ENCODE results near the gene CEP85L. TPM values are rescaled to one million over a fixed set of nuclear protein-coding genes. Genes with fewer than 3 reads are reported as not detected.

CEP85L gene
- total RNA-seq, 3 donors from 2014 or later (not counting 1 experiment from before 2014, with no cell fraction given) = 75.0 to 85.2 (median 82.0) TPM

- Histone ChIP-seq H3K4me3 (ENCODE audit: low read length) (peak overlapping the region; percentile 89), H3K9me3 (ENCODE audit: control insufficient read depth, insufficient read depth, low read length) (no peaks in the 10 kb centered on the region), H3K4me1 (ENCODE audit: control insufficient read depth, insufficient read depth, low read length) (peaks cover 19% of the 10 kb centered on the region), H3K36me3 (ENCODE audit: control insufficient read depth, insufficient read depth, low read length) (no peaks in the 10 kb centered on the region), H3K27ac (ENCODE audit: low read length) (peak overlapping the region; percentile 83), H3K27me3 (ENCODE audit: control insufficient read depth, insufficient read depth, low read length) (no peaks in the 10 kb centered on the region)
- no peak for TF ChIP-seq CTCF (IDR thresholded peaks at IDR 0.05)
- intact Hi-C loops (cut with micrococcal nuclease) = no loop called here
- DNase-seq (no peak), ATAC-seq (no peak)
- 54% methylated on average over 20 of the region's 20 CpGs for WGBS (ENCODE audit: insufficient coverage)
- peak overlapping the region; percentile 89 to 94 for H3K27ac Mint-ChIP-seq
- no peaks in the 10 kb centered on the region for H3K9me3 Mint-ChIP-seq
- no peaks in the 10 kb centered on the region for H3K27me3 Mint-ChIP-seq (ENCODE audit: low read depth in 2 of 2)
- H3K4me1 Mint-ChIP-seq = peaks cover 30 to 40% of the 10 kb centered on the region in 2 donors
- H3K4me3 Mint-ChIP-seq = peak overlapping the region; percentile 93
- H3K36me3 Mint-ChIP-seq = no peaks in the 10 kb centered on the region
Measured at GRCh38 chr6:118652051-118652615, 742 bp upstream of the CEP85L start.

DNA sequence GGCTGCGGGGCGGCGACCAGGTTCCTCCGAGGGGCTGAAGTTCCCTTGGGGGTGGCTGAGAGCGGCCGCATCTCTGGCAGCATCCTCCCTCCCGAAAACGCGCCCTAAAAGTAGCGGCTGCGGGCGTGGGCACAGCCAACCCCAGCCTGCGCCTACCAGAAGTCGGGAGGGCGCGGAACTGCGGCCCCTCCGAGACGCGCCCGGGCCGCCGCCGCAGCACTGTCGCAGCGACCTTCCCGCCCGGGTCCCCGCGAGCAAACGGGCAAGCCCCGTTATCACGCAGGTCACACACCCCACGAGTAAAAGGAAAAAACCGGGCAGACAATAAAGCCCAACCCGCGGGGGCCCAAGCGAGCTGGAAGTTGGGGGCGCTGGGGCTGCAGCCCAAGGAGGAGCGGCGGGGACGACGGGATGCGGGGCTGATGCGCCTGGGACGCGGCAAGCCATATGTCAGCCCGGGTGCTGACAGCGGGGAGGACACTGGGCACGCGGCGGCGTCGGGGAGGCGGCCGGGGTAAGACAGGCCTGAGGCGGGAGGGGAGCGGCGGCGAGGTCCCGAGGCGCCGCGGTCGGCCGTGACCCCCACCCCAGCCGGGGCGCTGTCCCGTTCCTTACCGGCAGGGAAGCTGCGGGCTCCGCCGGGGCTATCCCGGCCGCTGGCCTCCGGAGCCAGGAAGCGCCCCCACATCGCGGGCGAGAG lies 659 bp downstream of the CEP85L start:
- H3K27me3 Mint-ChIP-seq (ENCODE audit: low read depth in 2 of 2) = no peaks in the 10 kb centered on the region
- DNase-seq = peak; percentile 46 to 65
- no peaks in the 10 kb centered on the region for H3K36me3 Mint-ChIP-seq
- no peak for TF ChIP-seq CTCF (IDR thresholded peaks at IDR 0.05)
- Histone ChIP-seq H3K27ac (ENCODE audit: low read length) (peak overlapping the region; percentile 83), H3K4me3 (ENCODE audit: low read length) (peak overlapping the region; percentile 89), H3K9me3 (ENCODE audit: control insufficient read depth, insufficient read depth, low read length) (no peaks in the 10 kb centered on the region), H3K36me3 (ENCODE audit: control insufficient read depth, insufficient read depth, low read length) (no peaks in the 10 kb centered on the region), H3K27me3 (ENCODE audit: control insufficient read depth, insufficient read depth, low read length) (no peaks in the 10 kb centered on the region), H3K4me1 (ENCODE audit: control insufficient read depth, insufficient read depth, low read length) (peaks cover 11% of the 10 kb centered on the region)
- no peaks in the 10 kb centered on the region for H3K9me3 Mint-ChIP-seq
- under 1% methylated on average over 80 of the region's 80 CpGs for WGBS (ENCODE audit: insufficient coverage)
- peaks cover 19 to 34% of the 10 kb centered on the region in 2 donors for H3K4me1 Mint-ChIP-seq
- H3K4me3 Mint-ChIP-seq = peak overlapping the region; percentile 89
- intact Hi-C loops (cut with micrococcal nuclease) = loop anchor here (1.0 to 2.0 kb wide), 3 partner anchors 60 to 242 kb away; no protein-coding TSS in a partner anchor
- peak overlapping the region; percentile 89 to 94 for H3K27ac Mint-ChIP-seq
- peak; percentile 35 to 56 (median 36) for ATAC-seq

DNA sequence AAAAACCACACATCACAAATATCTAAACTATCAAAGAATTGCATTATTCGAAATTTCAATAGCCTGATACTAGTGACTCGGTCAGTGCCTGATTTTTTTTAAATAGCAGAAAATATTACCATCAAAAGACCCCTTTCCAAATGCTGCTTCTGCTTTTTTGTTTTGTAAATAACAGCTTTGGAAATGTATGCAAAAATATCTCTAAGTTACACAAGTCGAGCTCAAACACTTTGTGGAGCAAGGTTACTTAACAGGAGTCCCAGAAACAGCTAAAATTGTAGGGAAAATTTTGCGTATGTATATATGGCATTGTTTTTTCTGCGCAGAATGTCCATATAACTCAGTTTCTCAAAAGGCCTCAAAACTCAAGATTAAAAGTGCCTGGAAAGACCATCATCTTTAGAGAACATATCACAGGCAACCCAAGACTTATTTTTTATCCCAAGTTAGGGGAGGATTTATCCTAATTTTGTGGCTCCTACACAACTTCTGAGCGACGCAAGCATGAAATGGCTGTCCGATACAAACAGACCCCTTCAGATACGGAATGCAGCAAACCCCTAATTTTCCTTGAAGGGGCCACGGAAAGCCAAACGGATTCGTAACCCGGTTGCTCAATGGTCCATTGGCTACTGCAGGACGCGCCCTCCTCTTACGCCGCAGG lies 1.3 kb downstream of the CEP85L start:
- Mint-ChIP-seq H3K36me3 (no peaks in the 10 kb centered on the region), H3K4me3 (peak overlapping the region; percentile 89), H3K4me1 (peaks cover 21 to 38% of the 10 kb centered on the region in 2 donors), H3K27me3 (ENCODE audit: low read depth in 2 of 2) (no peaks in the 10 kb centered on the region), H3K27ac (peak overlapping the region; percentile 89 to 94), H3K9me3 (no peaks in the 10 kb centered on the region)
- ATAC-seq (no peak), DNase-seq (no peak)
- WGBS (ENCODE audit: insufficient coverage) = 17% methylated on average over 15 of the region's 17 CpGs
- H3K4me1 ChIP-seq (ENCODE audit: control insufficient read depth, insufficient read depth, low read length) = peaks cover 11% of the 10 kb centered on the region
- no peak for TF ChIP-seq CTCF (IDR thresholded peaks at IDR 0.05)
- H3K27ac ChIP-seq (ENCODE audit: low read length) = peak overlapping the region; percentile 83
- H3K9me3 ChIP-seq (ENCODE audit: control insufficient read depth, insufficient read depth, low read length) = no peaks in the 10 kb centered on the region
- no peaks in the 10 kb centered on the region for H3K36me3 ChIP-seq (ENCODE audit: control insufficient read depth, insufficient read depth, low read length)
- H3K27me3 ChIP-seq (ENCODE audit: control insufficient read depth, insufficient read depth, low read length) = no peaks in the 10 kb centered on the region
- intact Hi-C loops (cut with micrococcal nuclease) = loop anchor here (2.0 kb wide), 1 partner anchor 243 kb away; no protein-coding TSS in a partner anchor
- peak overlapping the region; percentile 89 for H3K4me3 ChIP-seq (ENCODE audit: low read length)
